HCT116 (cell line): ENCODE results near the gene RABGGTB. TPM values are rescaled to one million over a fixed set of nuclear protein-coding genes. Genes with fewer than 3 reads are reported as not detected.
A peak's percentile ranks its signal among the peaks of the same experiment; 100 is the strongest.

Experiments used
- ATAC-seq: fragments of 200-7000 bp; cut with Tn5 transposase; 2 replicates; pipeline ENCODE4 v1.9.1; 2020; ENCODE audit warnings: mild to moderate bottlenecking, moderate library complexity
- BruUV-seq: library from RNA; stranded (reverse); fragments of 400-500 nt; replicated peaks from 2 replicates; lab custom pipeline; 2021; lab: Mats Ljungman, UMichigan
- CTCF ChIA-PET: fragments of 300-600 bp; sonication (Branson Sonifier 250); formaldehyde crosslinking; loops from one replicate; lab custom pipeline; 2021; ENCODE audit warnings: antibody characterized with exemption; lab: Charles Lee
- POLR2A ChIA-PET: fragments of 300-600, 350-600 bp; sonication (Branson Sonifier 250); formaldehyde crosslinking; loops from one replicate; lab custom pipeline; 2021; ENCODE audit warnings: antibody characterized with exemption; lab: Charles Lee
- RAD21 ChIA-PET, 2 experiments: fragments of 300-600 bp; sonication (Branson Sonifier 250); formaldehyde crosslinking; loops; one replicate each; lab custom pipeline; 2023; ENCODE audit warnings: low total read pairs in 2 of 2; ENCODE audit not compliant: uncharacterized antibody in 2 of 2, unreplicated experiment in 2 of 2, low non-redundant PET in 1 of 2; lab: Charles Lee
- DNase-seq: peaks from one replicate; pipeline ENCODE4 v3.0.0-alpha.2; 2010; ENCODE audit warnings: low read depth, low spot score
- H2AFZ ChIP-seq: fragments of 200-600 bp; shearing (Covaris generic), sonication (generic); 2 replicates; pipeline ENCODE4 v1.6.1; 2017; ENCODE audit warnings: low read depth, mixed run types, mixed read lengths, antibody characterized with exemption, low read length; ENCODE audit not compliant: poor library complexity, severe bottlenecking
- H3K27ac ChIP-seq: 2 replicates; pipeline ENCODE4 v1.5.1; 2012; ENCODE audit warnings: low read depth, low read length
- H3K27me3 ChIP-seq: fragments of 200-600 bp; sonication (generic); 2 replicates; pipeline ENCODE4 v1.6.1; 2016; ENCODE audit warnings: mixed run types, low read length, mixed read lengths; ENCODE audit not compliant: insufficient read depth
- H3K36me3 ChIP-seq, 2 experiments: fragments of 200-500 bp in 1 of 2; fragments of 200-600 bp in 1 of 2; sonication (Bioruptor generic) in 1 of 2; sonication (generic) in 1 of 2; 2 replicates each; pipeline versions ENCODE4 v1.5.1 to v1.6.1; 2014 to 2016; ENCODE audit warnings: low read length in 2 of 2, inconsistent platforms in 1 of 2, mixed read lengths in 1 of 2, mixed run types in 1 of 2; ENCODE audit not compliant: insufficient read depth in 2 of 2, control insufficient read depth in 1 of 2
- H3K4me1 ChIP-seq, 2 experiments: fragments of 200-600 bp in 1 of 2; sonication (generic) in 1 of 2; 2 replicates each; pipeline versions ENCODE4 v1.5.1 to v1.6.1; 2012 to 2017; ENCODE audit warnings: low read length in 2 of 2, inconsistent platforms in 1 of 2, mild to moderate bottlenecking in 1 of 2, mixed read lengths in 1 of 2, mixed run types in 1 of 2, moderate library complexity in 1 of 2; ENCODE audit not compliant: insufficient read depth in 2 of 2, control insufficient read depth in 1 of 2
- H3K4me2 ChIP-seq: fragments of 200-600 bp; sonication (generic); 2 replicates; pipeline ENCODE4 v1.6.1; 2017; ENCODE audit warnings: mixed run types, low read length, mixed read lengths
- H3K4me3 ChIP-seq, 2 experiments: fragments of 200-600 bp in 1 of 2; sonication (generic) in 1 of 2; replicated peaks in 1 of 2; 2 replicates each; pipeline ENCODE4 v1.5.1; 2011 to 2016; ENCODE audit warnings: low read length in 2 of 2, control low read depth in 1 of 2, low read depth in 1 of 2, mild to moderate bottlenecking in 1 of 2, mixed read lengths in 1 of 2, mixed run types in 1 of 2
- H3K79me2 ChIP-seq: fragments of 200-600 bp; sonication (generic); 2 replicates; pipeline ENCODE4 v1.6.1; 2017; ENCODE audit warnings: mild to moderate bottlenecking, mixed run types, low read length, moderate library complexity, mixed read lengths; ENCODE audit not compliant: insufficient read depth
- H3K9ac ChIP-seq: fragments of 200-600 bp; sonication (generic); 2 replicates; pipeline ENCODE4 v1.6.1; 2016; ENCODE audit warnings: low read length, mixed read lengths
- H3K9me2 ChIP-seq: fragments of 200-600 bp; sonication (generic), shearing (Covaris generic); 2 replicates; pipeline ENCODE4 v1.6.1; 2017; ENCODE audit warnings: mixed run types, mild to moderate bottlenecking, moderate library complexity; ENCODE audit not compliant: insufficient read depth
- H3K9me3 ChIP-seq, 2 experiments: fragments of 200-500 bp in 1 of 2; fragments of 200-600 bp in 1 of 2; sonication (Bioruptor generic) in 1 of 2; sonication (generic) in 1 of 2; 2 replicates each; pipeline ENCODE4 v1.6.1; 2014 to 2017; ENCODE audit warnings: low read length in 2 of 2, mixed read lengths in 2 of 2, inconsistent platforms in 1 of 2, low read depth in 1 of 2, mild to moderate bottlenecking in 1 of 2, mixed run types in 1 of 2, moderate library complexity in 1 of 2; ENCODE audit not compliant: control insufficient read depth in 1 of 2, insufficient read depth in 1 of 2
- H4K20me1 ChIP-seq: fragments of 200-600 bp; sonication (generic), shearing (Covaris generic); 2 replicates; pipeline ENCODE4 v1.6.1; 2017; ENCODE audit warnings: mixed run types, mild to moderate bottlenecking, moderate library complexity; ENCODE audit not compliant: insufficient read depth
- ELF1 ChIP-seq: IDR thresholded peaks from 2 replicates; pipeline ENCODE4 v1.6.1; 2012; ENCODE audit warnings: low read depth, borderline replicate concordance
- FOSL1 ChIP-seq: IDR thresholded peaks from 2 replicates; pipeline ENCODE4 v1.6.1; 2012; ENCODE audit warnings: low read depth
- POLR2AphosphoS5 ChIP-seq: IDR thresholded peaks from 2 replicates; pipeline ENCODE4 v1.6.1; 2011; ENCODE audit warnings: mild to moderate bottlenecking, low read depth, low read length, moderate library complexity
- RAD21 ChIP-seq: IDR thresholded peaks from 2 replicates; pipeline ENCODE4 v1.6.1; 2012; ENCODE audit warnings: low read depth, mild to moderate bottlenecking
- SIN3A ChIP-seq: IDR thresholded peaks from 2 replicates; pipeline ENCODE4 v1.6.1; 2012; ENCODE audit warnings: low read depth
- intact Hi-C: fragments of 100-400 bp; cut with micrococcal nuclease; formaldehyde crosslinking; loops from 2 replicates; pipeline ENCODE4 v1.10.0; 2022
- total RNA-seq: library from RNA; stranded (reverse); gene quantifications from one replicate; pipeline ENCODE4 v1.2.1, GENCODE V29; 2021; ENCODE audit not compliant: unreplicated experiment
- TF ChIP-seq, protein P1 (sequence below): IDR thresholded peaks from 2 replicates; pipeline ENCODE4 v1.6.1; 2012
- TF ChIP-seq, protein P2 (sequence below), 3 experiments: fragments of 200-600 bp in 1 of 3; sonication (generic) in 1 of 3; IDR thresholded peaks in 2 of 3; conservative IDR thresholded peaks in 1 of 3; 2 replicates each; pipeline ENCODE4 v1.5.1; 2012 to 2017; ENCODE audit warnings: low read depth in 2 of 3, low read length in 2 of 3, antibody characterized with exemption in 1 of 3, borderline replicate concordance in 1 of 3, control low read depth in 1 of 3, mild to moderate bottlenecking in 1 of 3, mixed read lengths in 1 of 3, mixed run types in 1 of 3, moderate library complexity in 1 of 3; ENCODE audit not compliant: insufficient read depth in 1 of 3

RABGGTB gene
- total RNA-seq, 1 experiment from 2014 or later: 203 TPM

DNA sequence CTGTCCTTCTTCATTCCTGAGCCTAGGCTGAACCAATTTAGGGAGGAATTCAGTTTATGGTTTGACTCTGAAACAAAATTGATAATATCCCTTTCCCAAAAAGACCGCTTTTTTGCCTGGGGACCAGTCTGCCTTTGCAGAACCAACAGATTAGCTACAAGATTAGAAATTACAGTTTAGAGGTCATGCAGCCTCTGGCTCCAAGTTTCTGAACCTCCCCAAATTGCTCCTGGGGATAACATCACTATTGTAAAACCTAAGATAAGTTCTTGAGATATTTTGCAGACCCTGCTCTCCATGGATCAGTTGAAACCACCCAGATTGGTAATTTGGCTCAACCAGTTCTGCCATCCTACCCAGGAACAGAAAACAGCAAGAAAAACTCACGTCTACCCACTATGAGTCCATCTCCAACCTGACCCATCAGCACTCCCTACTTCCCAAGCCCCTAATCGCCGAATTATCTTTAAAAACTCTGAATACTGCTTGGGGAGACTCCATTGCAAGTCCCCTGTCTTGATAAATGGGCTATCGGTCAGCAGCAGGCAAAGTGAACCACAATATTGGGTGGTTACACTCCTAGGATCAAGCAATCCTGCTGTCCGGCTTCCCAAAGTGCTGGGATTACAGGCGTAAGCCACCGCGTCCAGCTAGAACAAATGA lies 605 bp upstream of the RABGGTB start:
- Histone ChIP-seq H4K20me1 (peaks cover 23% of the 10 kb centered on the region), H3K4me1 (peaks cover 7 to 49% of the 10 kb centered on the region in 2 experiments; a peak in 3 of 4 replicates), H3K9me2 (no peaks in the 10 kb centered on the region), H3K36me3 (peaks cover 20 to 40% of the 10 kb centered on the region in 2 experiments), H3K27me3 (no peaks in the 10 kb centered on the region), H3K9me3 (no peaks in the 10 kb centered on the region), H2AFZ (no peak overlapping the region), H3K9ac (peak overlapping the region; percentile 78), H3K79me2 (peaks cover 44% of the 10 kb centered on the region), H3K4me3 (peak overlapping the region; percentile 67 to 78), H3K27ac (peak overlapping the region; percentile 97), H3K4me2 (peak overlapping the region; percentile 81)
- peak; percentile 50 for ATAC-seq
- no peak for DNase-seq
- RAD21 ChIA-PET: no interaction called here
- intact Hi-C loops: loop anchor here (1.0 to 5.0 kb wide), 2 partner anchors 61 to 153 kb away; partner anchors contain the start of gene ACADM
- POLR2A ChIA-PET: interaction anchor here (0.6 to 2.3 kb wide), 17 partner anchors 9 to 112 kb away, joined by 3 to 20 read pairs (median 4); partner anchors contain the start of gene MSH4
- TF ChIP-seq RAD21: no peak; the same call in 1 of the 2 replicates
- no peak for TF ChIP-seq FOSL1
- TF ChIP-seq, protein P1, sequence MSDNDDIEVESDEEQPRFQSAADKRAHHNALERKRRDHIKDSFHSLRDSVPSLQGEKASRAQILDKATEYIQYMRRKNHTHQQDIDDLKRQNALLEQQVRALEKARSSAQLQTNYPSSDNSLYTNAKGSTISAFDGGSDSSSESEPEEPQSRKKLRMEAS: no peak
- peak; percentile 26; the same call in 1 of the 2 replicates for TF ChIP-seq SIN3A
- TSS peak; percentile 96 for BruUV-seq
- CTCF ChIA-PET: no interaction called here

DNA sequence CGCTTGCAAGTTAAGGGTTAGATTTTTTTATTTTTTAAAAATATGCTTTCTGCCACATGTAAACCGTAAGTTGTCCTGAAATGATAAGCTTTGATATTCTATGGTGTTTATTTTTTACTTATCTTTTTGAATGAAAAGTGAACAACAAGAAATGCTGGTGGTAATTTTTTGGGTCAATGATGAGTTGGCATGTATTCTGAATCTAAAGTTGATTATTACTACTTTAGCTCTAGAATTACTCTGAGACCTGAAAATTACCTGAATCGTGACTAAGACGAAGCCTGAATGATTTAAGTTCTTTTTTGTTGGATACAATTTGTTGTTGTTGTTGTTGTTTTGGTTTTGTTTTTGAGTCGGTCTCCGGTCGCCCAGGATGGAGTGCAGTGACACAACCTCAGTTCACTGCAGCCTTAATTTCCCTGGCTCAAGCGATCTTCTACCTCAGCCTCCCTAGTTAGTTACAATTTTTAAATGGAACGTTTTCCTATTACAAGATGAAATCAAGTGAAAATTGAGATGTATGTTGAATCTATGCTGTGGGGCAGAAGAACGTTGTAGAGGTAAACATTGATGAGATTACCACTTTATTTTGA lies 941 bp downstream of the RABGGTB start:
- H3K4me3 ChIP-seq: peak overlapping the region; percentile 67 to 78
- no peak for ATAC-seq
- CTCF ChIA-PET: no interaction called here
- H3K4me2 ChIP-seq: peak overlapping the region; percentile 81
- BruUV-seq: no TSS peak
- peaks cover 38% of the 10 kb centered on the region for H4K20me1 ChIP-seq
- H3K27me3 ChIP-seq: no peaks in the 10 kb centered on the region
- TF ChIP-seq RAD21 (no peak), SIN3A (peak; percentile 4; the same call in 1 of the 2 replicates), ELF1 (no peak), POLR2AphosphoS5 (peak; percentile 5; the same call in 1 of the 2 replicates)
- TF ChIP-seq, protein P2, sequence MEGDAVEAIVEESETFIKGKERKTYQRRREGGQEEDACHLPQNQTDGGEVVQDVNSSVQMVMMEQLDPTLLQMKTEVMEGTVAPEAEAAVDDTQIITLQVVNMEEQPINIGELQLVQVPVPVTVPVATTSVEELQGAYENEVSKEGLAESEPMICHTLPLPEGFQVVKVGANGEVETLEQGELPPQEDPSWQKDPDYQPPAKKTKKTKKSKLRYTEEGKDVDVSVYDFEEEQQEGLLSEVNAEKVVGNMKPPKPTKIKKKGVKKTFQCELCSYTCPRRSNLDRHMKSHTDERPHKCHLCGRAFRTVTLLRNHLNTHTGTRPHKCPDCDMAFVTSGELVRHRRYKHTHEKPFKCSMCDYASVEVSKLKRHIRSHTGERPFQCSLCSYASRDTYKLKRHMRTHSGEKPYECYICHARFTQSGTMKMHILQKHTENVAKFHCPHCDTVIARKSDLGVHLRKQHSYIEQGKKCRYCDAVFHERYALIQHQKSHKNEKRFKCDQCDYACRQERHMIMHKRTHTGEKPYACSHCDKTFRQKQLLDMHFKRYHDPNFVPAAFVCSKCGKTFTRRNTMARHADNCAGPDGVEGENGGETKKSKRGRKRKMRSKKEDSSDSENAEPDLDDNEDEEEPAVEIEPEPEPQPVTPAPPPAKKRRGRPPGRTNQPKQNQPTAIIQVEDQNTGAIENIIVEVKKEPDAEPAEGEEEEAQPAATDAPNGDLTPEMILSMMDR (IDR thresholded peaks at IDR 0.05 in 2 of 3, conservative IDR thresholded peaks at IDR 0.05 in 1 of 3; ENCODE audit: borderline replicate concordance in 1 of 3, insufficient read depth in 1 of 3, low read depth in 2 of 3, low read length in 2 of 3): no peak
- TF ChIP-seq, protein P1: no peak
- TF ChIP-seq, all 23 proteins: peak for 2
- Histone ChIP-seq H3K9me2 (no peaks in the 10 kb centered on the region), H3K9me3 (no peaks in the 10 kb centered on the region), H3K4me1 (peaks cover 7 to 49% of the 10 kb centered on the region in 2 experiments; a peak in 3 of 4 replicates), H3K9ac (peak overlapping the region; percentile 78), H3K36me3 (peaks cover 32 to 55% of the 10 kb centered on the region in 2 experiments), H3K27ac (peak overlapping the region; percentile 97), H3K79me2 (peaks cover 60% of the 10 kb centered on the region), H2AFZ (no peak overlapping the region)
- ChIA-PET POLR2A (interaction anchor here (2.0 kb wide), 1 partner anchor 23 kb away, joined by 6 read pairs; no protein-coding TSS in a partner anchor), RAD21 (no interaction called here)
- DNase-seq: no peak
- intact Hi-C loops: loop anchor here (2.0 to 5.0 kb wide), 2 partner anchors 114 to 155 kb away; no protein-coding TSS in a partner anchor
